Measurements from ENCODE around the gene LAMA5.

GRCh38 chr20:62313021-62313420, 54.1 kb downstream of the LAMA5 start:
- no peak for TF ChIP-seq CTCF (IDR thresholded peaks at IDR 0.05)
- no peak for TF ChIP-seq POLR2A (IDR thresholded peaks at IDR 0.05)

Data from thyroid gland (tissue), 4 donors.